Measurements from ENCODE around the gene COL4A6. TPM values are rescaled to one million over a fixed set of nuclear protein-coding genes. Genes with fewer than 3 reads are reported as not detected.

The COL4A6 gene
- total and polyA plus RNA-seq, 8 donors = 1.2 to 17.5 (median 14.2) TPM

DNA sequence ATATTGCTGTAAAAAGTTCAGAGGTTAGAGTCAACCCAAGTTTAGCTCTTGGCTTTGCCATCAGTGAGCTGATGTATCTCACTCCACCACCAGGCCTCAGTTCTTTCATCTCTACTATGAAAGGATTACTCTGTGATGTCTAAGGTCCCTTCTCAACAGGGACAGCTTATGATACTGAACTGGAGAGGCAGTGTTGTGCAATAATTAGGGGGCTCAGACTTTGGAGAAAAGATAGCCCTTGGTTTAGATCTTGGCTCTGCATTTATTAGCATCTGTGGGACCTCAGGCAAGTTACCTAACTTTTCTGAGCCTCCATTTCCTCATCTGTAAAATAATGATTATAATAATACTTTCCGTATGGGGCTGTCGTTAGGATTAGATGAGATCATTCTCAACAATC is 89.0 kb downstream of the COL4A6 start:
- ATAC-seq (no peak), DNase-seq (no peak)
- TF ChIP-seq, protein P1, sequence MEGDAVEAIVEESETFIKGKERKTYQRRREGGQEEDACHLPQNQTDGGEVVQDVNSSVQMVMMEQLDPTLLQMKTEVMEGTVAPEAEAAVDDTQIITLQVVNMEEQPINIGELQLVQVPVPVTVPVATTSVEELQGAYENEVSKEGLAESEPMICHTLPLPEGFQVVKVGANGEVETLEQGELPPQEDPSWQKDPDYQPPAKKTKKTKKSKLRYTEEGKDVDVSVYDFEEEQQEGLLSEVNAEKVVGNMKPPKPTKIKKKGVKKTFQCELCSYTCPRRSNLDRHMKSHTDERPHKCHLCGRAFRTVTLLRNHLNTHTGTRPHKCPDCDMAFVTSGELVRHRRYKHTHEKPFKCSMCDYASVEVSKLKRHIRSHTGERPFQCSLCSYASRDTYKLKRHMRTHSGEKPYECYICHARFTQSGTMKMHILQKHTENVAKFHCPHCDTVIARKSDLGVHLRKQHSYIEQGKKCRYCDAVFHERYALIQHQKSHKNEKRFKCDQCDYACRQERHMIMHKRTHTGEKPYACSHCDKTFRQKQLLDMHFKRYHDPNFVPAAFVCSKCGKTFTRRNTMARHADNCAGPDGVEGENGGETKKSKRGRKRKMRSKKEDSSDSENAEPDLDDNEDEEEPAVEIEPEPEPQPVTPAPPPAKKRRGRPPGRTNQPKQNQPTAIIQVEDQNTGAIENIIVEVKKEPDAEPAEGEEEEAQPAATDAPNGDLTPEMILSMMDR (IDR thresholded peaks at IDR 0.05) = no peak
- Histone ChIP-seq H3K27me3 (no peaks in the 10 kb centered on the region), H3K9me3 (no peaks in the 10 kb centered on the region), H3K27ac (no peak overlapping the region), H3K36me3 (no peaks in the 10 kb centered on the region), H3K4me1 (no peaks in the 10 kb centered on the region), H3K4me3 (no peak overlapping the region)
- intact Hi-C loops (cut with DNase I) = no loop called here

DNA sequence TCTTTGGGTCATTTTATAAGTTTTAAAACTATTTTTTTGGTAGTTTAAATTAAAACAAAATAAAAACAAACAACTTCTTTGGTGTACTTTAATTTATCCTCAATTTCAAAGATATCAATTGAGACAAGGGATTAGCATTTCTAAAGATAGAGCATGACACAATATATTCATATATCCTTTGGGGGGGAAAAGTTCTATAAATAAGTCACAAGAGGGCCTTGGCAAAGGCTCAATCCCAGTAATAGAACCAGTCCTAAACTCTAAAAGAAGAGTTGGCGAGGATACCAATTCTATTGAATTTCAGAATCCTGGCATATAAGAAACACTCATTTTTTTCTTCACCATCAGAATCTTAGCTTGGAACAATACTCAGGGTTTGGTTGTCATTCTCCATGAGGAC is 89.7 kb downstream of the COL4A6 start:
- Histone ChIP-seq H3K4me1 (no peaks in the 10 kb centered on the region), H3K27me3 (no peaks in the 10 kb centered on the region), H3K9me3 (no peaks in the 10 kb centered on the region), H3K4me3 (no peak overlapping the region), H3K36me3 (no peaks in the 10 kb centered on the region), H3K27ac (no peak overlapping the region)
- ATAC-seq (no peak), DNase-seq (no peak)
- intact Hi-C loops (cut with DNase I) = no loop called here
- TF ChIP-seq, protein P1 (IDR thresholded peaks at IDR 0.05) = no peak

DNA sequence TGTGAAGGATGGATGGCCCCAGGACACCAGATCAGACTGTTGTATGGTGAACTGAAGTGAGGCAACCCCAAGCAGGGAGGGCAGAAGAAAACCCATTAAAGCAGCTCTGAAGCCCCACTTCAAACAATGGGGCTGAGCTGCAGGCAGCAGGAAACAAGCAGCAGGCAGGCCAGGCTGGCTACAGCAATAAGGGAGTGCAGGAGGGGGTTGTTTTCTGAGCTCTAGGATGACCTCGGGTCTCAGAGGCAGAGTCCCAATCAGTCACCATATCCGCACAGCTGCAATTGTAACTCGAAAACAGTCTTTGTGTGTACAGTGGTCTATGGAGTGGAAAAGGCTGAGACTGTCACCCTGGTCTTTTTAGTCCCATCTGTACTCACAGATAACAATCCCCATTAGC is 90.4 kb downstream of the COL4A6 start:
- Histone ChIP-seq H3K36me3 (no peaks in the 10 kb centered on the region), H3K4me3 (no peak overlapping the region), H3K27me3 (no peaks in the 10 kb centered on the region), H3K27ac (no peak overlapping the region), H3K4me1 (no peaks in the 10 kb centered on the region), H3K9me3 (no peaks in the 10 kb centered on the region)
- DNase-seq = no peak
- TF ChIP-seq, protein P1 (IDR thresholded peaks at IDR 0.05) = no peak
- ATAC-seq = no peak
- intact Hi-C loops (cut with DNase I) = no loop called here

DNA sequence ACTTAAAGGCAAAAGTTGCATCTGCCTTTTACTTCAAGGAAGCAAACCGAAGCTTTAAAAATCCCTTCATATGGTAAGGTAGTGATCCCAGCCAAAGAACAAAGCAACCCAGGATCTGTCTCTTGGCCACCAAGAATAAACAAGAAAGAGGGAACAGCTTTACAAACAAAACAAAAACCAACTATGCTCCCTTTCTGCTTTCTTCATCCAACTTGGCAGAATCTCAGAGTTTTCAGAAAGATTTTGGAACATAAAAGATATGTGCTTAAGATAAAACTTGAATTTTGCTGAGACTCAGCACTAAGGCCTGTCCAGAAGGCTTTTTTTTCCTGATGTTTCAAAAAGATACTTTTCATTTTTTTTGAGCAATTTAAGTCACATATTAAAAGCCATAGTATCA is 94.0 kb downstream of the COL4A6 start:
- Histone ChIP-seq H3K4me1 (no peaks in the 10 kb centered on the region), H3K36me3 (no peaks in the 10 kb centered on the region), H3K27ac (no peak overlapping the region), H3K4me3 (no peak overlapping the region), H3K27me3 (peaks cover 0 to 10% of the 10 kb centered on the region in 2 donors), H3K9me3 (no peaks in the 10 kb centered on the region)
- intact Hi-C loops (cut with DNase I) = no loop called here
- ATAC-seq = no peak
- TF ChIP-seq, protein P1 (IDR thresholded peaks at IDR 0.05) = no peak
- peak in 2 of 4 donors; percentile 33 to 65 for DNase-seq

DNA sequence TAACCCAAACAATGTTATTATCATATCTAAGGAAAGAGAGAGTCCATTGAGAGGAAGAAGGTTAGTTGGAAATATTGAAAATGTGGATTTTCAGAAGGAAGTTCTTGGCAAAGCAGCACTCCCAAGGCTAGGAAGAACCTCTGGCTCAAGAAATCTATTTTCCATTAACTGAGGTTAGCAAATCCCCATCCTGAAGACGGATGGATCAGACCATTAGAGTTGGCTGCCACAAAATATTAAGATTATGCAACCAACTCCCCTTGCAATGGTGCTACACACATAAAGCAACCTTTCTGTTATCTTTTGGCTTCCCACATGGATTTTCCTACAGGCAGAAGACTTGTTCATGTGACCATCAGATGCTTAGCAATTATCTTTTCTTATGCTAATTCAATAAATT is 96.3 kb downstream of the COL4A6 start:
- Histone ChIP-seq H3K4me1 (no peaks in the 10 kb centered on the region), H3K9me3 (no peaks in the 10 kb centered on the region), H3K4me3 (no peak overlapping the region), H3K27ac (no peak overlapping the region), H3K27me3 (peaks cover 0 to 10% of the 10 kb centered on the region in 2 donors), H3K36me3 (no peaks in the 10 kb centered on the region)
- ATAC-seq (no peak), DNase-seq (no peak)
- intact Hi-C loops (cut with DNase I) = no loop called here
- TF ChIP-seq, protein P1 (IDR thresholded peaks at IDR 0.05) = no peak

Measured in left lung (tissue), 10 donors.